Neuronal stem cell (in vitro differentiated cells): Measurements from ENCODE around the gene SUPT6H.
"Not testable (repeated sequence)": the region's sequence is repeated elsewhere in the genome, so short reads cannot be mapped to it uniquely, and the experiment has no call there.

Experiments used
- DNase-seq: peaks from one replicate; pipeline ENCODE4 v3.0.0-alpha.2; 2013; ENCODE audit warnings: low spot score
- H2AFZ ChIP-seq: one replicate; pipeline ENCODE4 v1.6.1; 2013; ENCODE audit warnings: mild to moderate bottlenecking, low read length, inconsistent platforms
- H2AK5ac ChIP-seq: 2 replicates; pipeline ENCODE4 v1.6.1; 2013; ENCODE audit warnings: low read depth, mild to moderate bottlenecking, inconsistent platforms, low read length, moderate library complexity, mixed read lengths
- H2BK120ac ChIP-seq: 2 replicates; pipeline ENCODE4 v1.6.1; 2013; ENCODE audit warnings: low read depth, mild to moderate bottlenecking, inconsistent platforms, low read length, moderate library complexity, mixed read lengths
- H2BK12ac ChIP-seq: one replicate; pipeline ENCODE4 v1.6.1; 2013; ENCODE audit warnings: low read length, inconsistent platforms
- H2BK15ac ChIP-seq: 2 replicates; pipeline ENCODE4 v1.6.1; 2013; ENCODE audit warnings: mild to moderate bottlenecking, low read length, inconsistent platforms, mixed read lengths
- H2BK5ac ChIP-seq: one replicate; pipeline ENCODE4 v1.6.1; 2013; ENCODE audit warnings: inconsistent platforms, mild to moderate bottlenecking, low read length, moderate library complexity
- H3K14ac ChIP-seq: one replicate; pipeline ENCODE4 v1.6.1; 2013; ENCODE audit warnings: low read length, inconsistent platforms
- H3K18ac ChIP-seq: 2 replicates; pipeline ENCODE4 v1.6.1; 2013; ENCODE audit warnings: low read length, inconsistent platforms
- H3K23ac ChIP-seq: 2 replicates; pipeline ENCODE4 v1.6.1; 2013; ENCODE audit warnings: low read depth, mild to moderate bottlenecking, mixed read lengths, low read length, inconsistent platforms; ENCODE audit not compliant: poor library complexity
- H3K27ac ChIP-seq: replicated peaks from 3 replicates; pipeline ENCODE4 v1.5.1; 2013; ENCODE audit warnings: low read length, inconsistent platforms
- H3K27me3 ChIP-seq, 3 experiments: 2 replicates each; pipeline ENCODE4 v1.6.1; 2013; ENCODE audit warnings: low read length in 3 of 3, mild to moderate bottlenecking in 2 of 3, inconsistent platforms in 1 of 3, low read depth in 1 of 3, mixed read lengths in 1 of 3, moderate library complexity in 1 of 3; ENCODE audit not compliant: control insufficient read depth in 3 of 3, insufficient read depth in 3 of 3
- H3K36me3 ChIP-seq, 2 donors: replicated peaks in 1 of 2; 2 replicates each; pipeline ENCODE4 v1.6.1; 2013; ENCODE audit warnings: low read length in 2 of 2; ENCODE audit not compliant: control insufficient read depth in 2 of 2, insufficient read depth in 2 of 2
- H3K4ac ChIP-seq: 2 replicates; pipeline ENCODE4 v1.6.1; 2013; ENCODE audit warnings: inconsistent platforms, mild to moderate bottlenecking, low read length, moderate library complexity
- H3K4me1 ChIP-seq, 2 donors: 1 replicate in 1 of 2; 2 replicates in 1 of 2; pipeline ENCODE4 v1.6.1; 2013; ENCODE audit warnings: low read length in 2 of 2, low read depth in 1 of 2; ENCODE audit not compliant: control insufficient read depth in 2 of 2, insufficient read depth in 1 of 2
- H3K4me2 ChIP-seq: one replicate; pipeline ENCODE4 v1.6.1; 2013; ENCODE audit warnings: mild to moderate bottlenecking, low read length, inconsistent platforms; ENCODE audit not compliant: insufficient read depth, poor library complexity, severe bottlenecking
- H3K4me3 ChIP-seq, 2 donors: 2 replicates each; pipeline ENCODE4 v1.5.1; 2013; ENCODE audit warnings: low read length in 2 of 2, mild to moderate bottlenecking in 2 of 2, inconsistent platforms in 1 of 2, moderate library complexity in 1 of 2
- H3K79me1 ChIP-seq: one replicate; pipeline ENCODE4 v1.6.1; 2013; ENCODE audit warnings: low read depth, mild to moderate bottlenecking, inconsistent platforms, low read length, moderate library complexity
- H3K9ac ChIP-seq: one replicate; pipeline ENCODE4 v1.6.1; 2013; ENCODE audit warnings: mild to moderate bottlenecking, low read depth, low read length, inconsistent platforms; ENCODE audit not compliant: poor library complexity
- H3K9me3 ChIP-seq, 2 donors: replicated peaks in 1 of 2; 2 replicates each; pipeline versions ENCODE3 to v1.6.1; 2013; ENCODE audit warnings: low read length in 2 of 2, mild to moderate bottlenecking in 2 of 2, inconsistent platforms in 1 of 2, low read depth in 1 of 2, mixed read lengths in 1 of 2, moderate library complexity in 1 of 2; ENCODE audit not compliant: control insufficient read depth in 2 of 2, insufficient read depth in 1 of 2
- H4K8ac ChIP-seq: one replicate; pipeline ENCODE4 v1.6.1; 2013; ENCODE audit warnings: low read depth, mild to moderate bottlenecking, inconsistent platforms, low read length, moderate library complexity
- H4K91ac ChIP-seq: one replicate; pipeline ENCODE4 v1.6.1; 2013; ENCODE audit warnings: low read length, low read depth, mild to moderate bottlenecking, inconsistent platforms; ENCODE audit not compliant: poor library complexity
- WGBS, 2 donors: extraction: QIAGEN DNeasy Blood & Tissue Kit; methylation state at CpG; one replicate each; pipeline ENCODE4 v1.1.7; 2013; ENCODE audit warnings: missing lambda C conversion rate in 2 of 2, mixed read lengths in 1 of 2; ENCODE audit not compliant: insufficient read length in 2 of 2, insufficient replicate concordance in 1 of 2; ENCODE audit errors: extremely low coverage in 2 of 2; 5-methylcytosine and 5-hydroxymethylcytosine counted together

The SUPT6H gene

DNA sequence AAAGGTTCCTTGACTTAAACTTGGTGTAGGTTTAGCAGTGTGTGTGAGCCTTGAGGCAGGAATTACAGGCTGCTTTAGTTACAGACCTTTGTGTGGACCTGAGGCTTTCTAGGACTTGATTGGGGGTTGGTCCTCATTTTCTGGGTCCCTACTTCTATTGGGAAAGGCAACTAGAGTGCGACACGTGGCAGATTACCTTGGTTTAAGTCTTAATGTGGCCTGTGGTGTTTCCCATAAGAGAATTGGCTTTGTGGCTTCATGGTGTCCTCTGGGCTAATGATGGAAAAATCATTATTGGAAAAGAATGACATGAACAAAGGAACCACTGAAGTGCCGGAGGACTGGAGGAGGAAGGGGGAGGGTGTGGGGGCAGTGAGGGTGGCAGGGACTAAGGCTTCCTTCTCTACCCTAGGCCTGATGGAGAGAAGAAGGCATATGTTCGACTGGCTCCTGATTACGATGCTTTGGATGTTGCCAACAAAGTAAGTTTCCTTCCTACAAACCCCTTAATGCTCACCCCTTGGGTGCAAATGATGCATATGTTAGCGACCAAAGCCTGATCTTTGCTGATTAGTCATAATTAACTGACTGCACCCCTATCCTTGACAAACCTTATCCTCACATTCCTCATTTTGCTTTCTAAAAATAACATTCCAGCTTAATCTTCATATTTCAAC is 61.3 kb downstream of the SUPT6H start:
- DNase-seq: no peak
- Histone ChIP-seq H3K14ac (no peak overlapping the region), H3K4me3 (no peak overlapping the region), H3K36me3 (peaks cover 31 to 52% of the 10 kb centered on the region in 2 donors), H2BK5ac (no peak overlapping the region), H2BK12ac (no peak overlapping the region), H2BK15ac (no peak overlapping the region), H3K4ac (no peak overlapping the region), H2AK5ac (no peak overlapping the region), H4K91ac (no peak overlapping the region), H3K79me1 (peaks cover 9% of the 10 kb centered on the region), H4K8ac (no peak overlapping the region), H3K27ac (no peak overlapping the region), H3K27me3 (no peaks in the 10 kb centered on the region), H3K4me2 (no peak overlapping the region), H2AFZ (no peak overlapping the region), H3K9me3 (peaks cover 0 to 1% of the 10 kb centered on the region in 2 donors), H2BK120ac (no peak overlapping the region), H3K23ac (no peak overlapping the region), H3K4me1 (peaks cover 29 to 35% of the 10 kb centered on the region in 2 donors), H3K9ac (no peak overlapping the region), H3K18ac (no peak overlapping the region)
- WGBS, 2 donors: no CpG with 5 or more reads among the region's 6 CpGs

DNA sequence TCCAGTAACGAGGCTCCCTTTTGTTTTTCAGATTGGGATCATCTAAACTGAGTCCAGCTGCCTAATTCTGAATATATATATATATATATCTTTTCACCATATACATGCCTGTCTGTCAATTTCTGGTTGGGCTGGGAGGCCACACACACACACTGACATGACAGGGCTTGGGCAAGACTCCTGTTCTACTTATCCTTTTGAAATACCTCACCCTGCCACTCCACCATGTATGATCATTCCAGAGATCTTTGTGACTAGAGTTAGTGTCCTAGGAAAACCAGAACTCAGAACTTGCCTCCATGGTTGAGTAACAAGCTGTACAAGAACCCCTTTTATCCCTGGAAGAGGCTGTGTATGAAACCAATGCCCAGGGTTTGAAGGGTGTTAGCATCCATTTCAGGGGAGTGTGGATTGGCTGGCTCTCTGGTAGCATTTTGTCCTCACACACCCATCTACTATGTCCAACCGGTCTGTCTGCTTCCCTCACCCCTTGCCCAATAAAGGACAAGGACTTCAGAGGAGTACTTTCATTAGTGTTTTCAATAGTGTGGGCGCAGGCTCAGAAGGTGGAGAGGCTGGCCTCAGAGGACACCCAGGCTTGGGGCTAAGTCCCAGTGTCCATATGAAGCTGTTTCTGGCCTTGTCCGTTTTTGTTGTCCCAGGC is 62.0 kb downstream of the SUPT6H start:
- H3K9me3 ChIP-seq, H3K4me2 ChIP-seq, H2BK15ac ChIP-seq, H3K4ac ChIP-seq, H2BK12ac ChIP-seq, H3K79me1 ChIP-seq, H3K27me3 ChIP-seq, H4K91ac ChIP-seq, H3K27ac ChIP-seq, H3K18ac ChIP-seq, H2AFZ ChIP-seq, H2AK5ac ChIP-seq, H4K8ac ChIP-seq, H3K14ac ChIP-seq, DNase-seq, H2BK120ac ChIP-seq: not testable (repeated sequence)
- Histone ChIP-seq H2BK5ac (peak overlapping the region; percentile 19), H3K23ac (peak overlapping the region; percentile 5), H3K4me1 (peaks cover 24 to 29% of the 10 kb centered on the region in 2 donors), H3K4me3 (peak overlapping the region in 1 of 2 donors; percentile 61), H3K9ac (peak overlapping the region; percentile 22), H3K36me3 (peaks cover 31 to 52% of the 10 kb centered on the region in 2 donors)
- no CpG with 5 or more reads among the region's 4 CpGs for WGBS, 2 donors

DNA sequence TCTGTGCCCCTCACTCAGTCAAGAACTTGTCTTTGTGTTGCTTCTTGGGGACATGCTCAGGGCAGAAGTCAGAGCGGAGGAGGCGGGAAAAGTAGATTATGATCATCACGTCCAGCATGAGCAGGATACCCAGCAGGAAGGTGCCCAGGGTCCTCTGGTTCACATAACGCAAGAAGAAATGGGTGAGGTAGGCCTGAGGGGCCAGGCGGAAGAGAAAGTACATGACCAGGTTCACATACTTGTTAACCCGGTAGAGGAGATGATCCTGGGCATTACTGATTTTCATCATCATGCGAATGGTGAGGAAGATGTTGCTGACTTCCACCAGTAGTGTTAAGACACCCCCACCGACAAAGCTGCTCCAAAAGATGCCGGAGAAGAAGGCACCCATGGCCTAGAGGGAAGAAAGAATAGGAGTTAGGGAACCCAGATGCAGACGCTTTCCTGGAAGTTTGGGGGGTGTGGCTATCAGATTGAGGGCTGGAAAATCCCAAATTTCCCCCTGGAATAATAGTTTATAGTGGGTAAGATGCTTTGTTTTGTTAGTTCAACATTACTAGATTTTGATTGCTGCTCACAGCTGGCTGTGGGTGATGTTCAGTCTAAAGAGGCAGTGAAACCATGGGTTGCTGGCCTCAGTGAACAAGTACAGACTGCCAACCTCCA is 62.6 kb downstream of the SUPT6H start:
- Histone ChIP-seq H2AFZ (no peak overlapping the region), H3K18ac (no peak overlapping the region), H3K9me3 (peaks cover 0 to 1% of the 10 kb centered on the region in 2 donors), H3K4me2 (peak overlapping the region; percentile 93), H2BK5ac (peak overlapping the region; percentile 19), H4K91ac (no peak overlapping the region), H4K8ac (no peak overlapping the region), H3K4me3 (peak overlapping the region; percentile 61 to 87), H3K23ac (peak overlapping the region; percentile 100), H2BK15ac (no peak overlapping the region), H3K36me3 (peaks cover 31 to 52% of the 10 kb centered on the region in 2 donors), H3K9ac (peak overlapping the region; percentile 60), H3K4me1 (peaks cover 24 to 28% of the 10 kb centered on the region in 2 donors), H3K4ac (no peak overlapping the region), H2BK12ac (no peak overlapping the region), H3K79me1 (peaks cover 9% of the 10 kb centered on the region), H3K14ac (no peak overlapping the region), H3K27ac (peak overlapping the region; percentile 96), H2BK120ac (no peak overlapping the region), H2AK5ac (no peak overlapping the region), H3K27me3 (no peaks in the 10 kb centered on the region)
- WGBS, 2 donors: no CpG with 5 or more reads among the region's 10 CpGs
- no peak for DNase-seq

DNA sequence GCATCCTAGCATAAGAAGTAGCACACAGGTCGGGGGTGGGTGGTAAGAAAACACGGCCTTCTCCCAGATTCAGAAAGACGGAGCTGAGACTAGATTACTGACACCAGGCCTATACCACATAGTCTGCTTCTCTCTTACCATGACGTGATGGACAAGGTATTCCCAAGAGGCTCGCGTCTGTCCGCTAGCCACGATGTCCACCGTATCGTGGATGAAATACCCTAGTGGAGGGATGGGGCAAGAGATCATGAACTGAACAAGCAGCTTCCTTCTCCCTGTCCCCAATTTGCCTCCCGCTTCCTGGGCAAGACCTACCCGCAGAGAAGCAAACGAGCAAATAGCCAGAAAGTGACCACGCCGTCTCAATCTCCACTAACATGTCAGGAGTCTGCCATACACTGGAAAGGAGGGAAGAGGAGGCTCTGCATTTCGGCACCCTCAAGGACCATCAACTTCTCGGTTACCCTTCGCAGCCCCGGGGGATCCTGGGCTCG is 63.2 kb downstream of the SUPT6H start:
- H2BK5ac ChIP-seq: peak overlapping the region; percentile 96
- H4K91ac ChIP-seq: no peak overlapping the region
- peaks cover 24 to 28% of the 10 kb centered on the region in 2 donors for H3K4me1 ChIP-seq
- H3K4me2 ChIP-seq: peak overlapping the region; percentile 93
- peaks cover 7% of the 10 kb centered on the region for H3K79me1 ChIP-seq
- H3K4me3 ChIP-seq: peak overlapping the region; percentile 61 to 87
- H4K8ac ChIP-seq: no peak overlapping the region
- peak overlapping the region; percentile 60 for H3K9ac ChIP-seq
- H2BK12ac ChIP-seq: no peak overlapping the region
- no peak overlapping the region for H3K14ac ChIP-seq
- no peak overlapping the region for H3K4ac ChIP-seq
- no peak overlapping the region for H2BK120ac ChIP-seq
- H3K18ac ChIP-seq: peak overlapping the region; percentile 15
- no peak for DNase-seq
- peaks cover 0 to 1% of the 10 kb centered on the region in 2 donors for H3K9me3 ChIP-seq
- WGBS, 2 donors: no CpG with 5 or more reads among the region's 20 CpGs
- no peak overlapping the region for H2AFZ ChIP-seq
- H2BK15ac ChIP-seq: peak overlapping the region; percentile 50
- H3K27ac ChIP-seq: peak overlapping the region; percentile 96
- H3K23ac ChIP-seq: peak overlapping the region; percentile 100
- H3K36me3 ChIP-seq: peaks cover 31 to 52% of the 10 kb centered on the region in 2 donors
- peak overlapping the region; percentile 88 for H2AK5ac ChIP-seq
- H3K27me3 ChIP-seq: no peaks in the 10 kb centered on the region
